HG02571 (cell line): Measurements from ENCODE around the gene PRSS8.
A peak's percentile ranks its signal among the peaks of the same experiment; 100 is the strongest.
"Not testable (repeated sequence)": the region's sequence is repeated elsewhere in the genome, so short reads cannot be mapped to it uniquely, and the experiment has no call there.

Source experiments
- ATAC-seq: cut with Tn5 transposase; IDR thresholded peaks from one replicate; pipeline ENCODE4 v1.9.1; 2021; ENCODE audit warnings: mild to moderate bottlenecking, moderate library complexity; ENCODE audit not compliant: unreplicated experiment

The PRSS8 gene

GRCh38 chr16:31135535-31136286, at the start of gene PRSS8:
Gene PRSS8 (minus strand): TSS chr16:31135727. CDS start chr16:31135498, 229 bp downstream.
- ATAC-seq = no peak

GRCh38 chr16:31184888-31185287, 49.4 kb upstream of the PRSS8 start:
- ATAC-seq = no peak

- ATAC-seq = no peak
Observed at GRCh38 chr16:31183432-31184428, 48.2 kb upstream of the PRSS8 start.

- ATAC-seq = no peak
Observed at GRCh38 chr16:31182391-31182790, 46.9 kb upstream of the PRSS8 start.

GRCh38 chr16:31181102-31181830, 45.7 kb upstream of the PRSS8 start:
- ATAC-seq = no peak

- ATAC-seq = peak; percentile 54
Observed at GRCh38 chr16:31179747-31180459, 44.4 kb upstream of the PRSS8 start, which contains the start of gene FUS. Gene FUS (plus strand): TSS chr16:31180139. CDS start chr16:31180215, 76 bp downstream.

GRCh38 chr16:31179219-31179746, 43.8 kb upstream of the PRSS8 start:
- ATAC-seq = no peak

- ATAC-seq = no peak
Observed at GRCh38 chr16:31177136-31177535, 41.6 kb upstream of the PRSS8 start.

- not testable (repeated sequence) for ATAC-seq
Observed at GRCh38 chr16:31170048-31170447, 34.5 kb upstream of the PRSS8 start.

GRCh38 chr16:31168848-31169247, 33.3 kb upstream of the PRSS8 start:
- no peak for ATAC-seq

GRCh38 chr16:31167315-31167714, 31.8 kb upstream of the PRSS8 start:
- no peak for ATAC-seq

GRCh38 chr16:31157136-31157535, 21.6 kb upstream of the PRSS8 start:
- no peak for ATAC-seq

- not testable (repeated sequence) for ATAC-seq
Observed at GRCh38 chr16:31150976-31151375, 15.4 kb upstream of the PRSS8 start.

- ATAC-seq = no peak
Observed at GRCh38 chr16:31149894-31150890, 14.7 kb upstream of the PRSS8 start, which contains the start of gene PRSS36. Gene PRSS36 (minus strand): TSS chr16:31150066. CDS start chr16:31150035, 31 bp downstream.

GRCh38 chr16:31149332-31149731, 13.8 kb upstream of the PRSS8 start:
- ATAC-seq = no peak

GRCh38 chr16:31148896-31149295, 13.4 kb upstream of the PRSS8 start:
- ATAC-seq = no peak

- no peak for ATAC-seq
Observed at GRCh38 chr16:31148281-31148728, 12.8 kb upstream of the PRSS8 start.

- no peak for ATAC-seq
Observed at GRCh38 chr16:31147574-31147973, 12.0 kb upstream of the PRSS8 start.
